SIG-M5 (cell line): Measurements from ENCODE around the gene TRAPPC2L.
"Not testable (repeated sequence)": the region's sequence is repeated elsewhere in the genome, so short reads cannot be mapped to it uniquely, and the experiment has no call there.

Experiments
- DNase-seq: peaks from one replicate; lab custom pipeline; 2025; lab: John Stamatoyannopoulos, UW

Gene TRAPPC2L

GRCh38 chr16:88893127-88893968 lies 36.4 kb downstream of the TRAPPC2L start:
- DNase-seq = no peak

- DNase-seq = not testable (repeated sequence)
Measured at GRCh38 chr16:88894266-88894665, 37.3 kb downstream of the TRAPPC2L start.

- no peak for DNase-seq
Measured at GRCh38 chr16:88894681-88895300, 37.9 kb downstream of the TRAPPC2L start.

DNA sequence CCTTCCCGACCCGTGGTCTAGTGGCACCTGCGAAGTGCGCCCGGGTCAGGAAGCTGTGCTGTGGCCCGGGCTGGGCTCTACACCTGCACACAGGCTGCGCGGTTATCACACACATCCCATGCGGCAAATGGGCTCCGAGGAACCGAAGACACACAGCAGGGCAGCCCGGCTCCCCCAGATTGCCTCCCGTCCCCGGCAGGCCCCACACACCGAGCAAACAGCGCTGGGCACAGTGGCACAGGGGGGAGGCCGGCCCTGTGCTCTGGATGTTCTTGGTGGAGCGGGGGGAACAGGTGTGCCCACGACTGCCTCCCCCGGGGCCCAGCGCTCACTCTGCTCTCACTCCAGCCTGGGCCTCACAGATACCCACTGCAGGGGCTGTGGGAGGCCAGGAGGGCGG lies 38.4 kb downstream of the TRAPPC2L start:
- no peak for DNase-seq

GRCh38 chr16:88896238-88897070 lies 39.5 kb downstream of the TRAPPC2L start:
- no peak for DNase-seq

DNA sequence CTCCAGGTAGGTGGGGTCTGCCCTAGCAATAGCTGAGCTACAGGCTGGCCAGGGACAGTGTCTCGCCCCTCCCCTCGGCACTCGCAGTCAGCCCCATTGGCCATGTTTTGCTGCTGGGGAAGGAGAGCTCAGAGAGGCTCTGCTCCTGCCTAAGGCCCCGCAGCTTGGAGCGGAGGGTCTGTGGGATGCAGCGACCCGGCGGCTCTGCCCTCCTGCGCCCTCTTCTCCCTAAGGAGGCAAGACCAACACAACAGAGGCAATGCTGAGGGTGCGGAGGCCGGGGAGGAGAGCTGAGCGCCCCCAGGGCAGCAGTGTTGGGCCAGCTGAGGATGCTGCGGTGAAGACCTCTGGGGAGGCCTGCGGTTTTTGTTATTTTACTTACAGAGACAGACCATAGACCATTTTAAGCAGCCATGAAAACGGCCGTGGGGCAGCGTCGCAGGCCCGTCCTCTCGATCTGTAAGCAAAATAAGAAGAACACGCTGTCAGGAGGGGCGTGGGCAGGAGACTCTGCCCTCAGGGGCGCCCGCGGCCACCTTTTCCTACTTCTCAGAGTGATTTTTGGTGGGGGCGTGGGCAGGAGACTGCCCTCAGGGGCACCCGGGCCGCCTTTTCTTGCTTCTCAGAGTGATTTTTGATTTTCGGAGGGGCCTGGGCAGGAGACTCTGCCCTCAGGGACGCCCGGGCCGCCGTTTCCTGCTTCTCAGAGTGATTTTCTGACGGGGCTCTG lies 40.9 kb downstream of the TRAPPC2L start:
- no peak for DNase-seq

DNA sequence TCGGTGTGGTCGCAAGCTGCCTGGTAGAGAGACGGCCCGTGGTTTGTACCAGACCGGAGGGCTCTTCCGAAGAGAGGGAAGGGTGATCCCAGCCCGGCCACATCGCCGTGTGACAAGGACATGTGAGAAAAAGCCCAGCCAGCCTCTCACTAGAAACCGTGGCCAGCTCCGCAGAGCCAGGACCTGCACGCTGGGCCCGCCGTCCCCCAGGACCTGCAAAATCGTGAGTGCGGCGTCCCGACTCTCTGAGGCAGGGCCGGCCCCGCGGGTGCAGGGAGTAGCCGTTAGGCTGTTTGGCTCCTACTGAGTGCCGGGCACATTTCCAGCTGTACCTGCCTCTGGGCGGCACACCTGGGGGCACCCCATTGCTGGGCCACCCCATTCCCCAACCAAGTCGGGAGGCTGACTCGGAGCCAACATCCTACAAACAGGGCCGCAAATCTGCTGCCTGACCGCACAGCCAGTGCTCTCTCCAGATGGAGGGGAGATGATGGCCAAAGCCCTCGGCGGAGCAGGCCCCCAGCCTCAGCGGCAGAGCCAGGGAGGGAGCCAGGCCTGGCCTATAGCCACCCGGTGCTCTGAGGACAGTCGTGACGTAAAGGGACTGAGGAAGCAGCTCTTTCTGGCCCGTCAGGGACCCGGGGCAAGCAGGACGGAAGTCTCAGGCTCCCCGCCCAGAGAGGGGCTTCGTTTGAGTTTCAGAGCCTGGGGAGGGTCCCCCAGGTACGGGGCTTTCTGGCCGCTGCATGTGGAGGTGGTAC lies 43.2 kb downstream of the TRAPPC2L start:
- no peak for DNase-seq

DNA sequence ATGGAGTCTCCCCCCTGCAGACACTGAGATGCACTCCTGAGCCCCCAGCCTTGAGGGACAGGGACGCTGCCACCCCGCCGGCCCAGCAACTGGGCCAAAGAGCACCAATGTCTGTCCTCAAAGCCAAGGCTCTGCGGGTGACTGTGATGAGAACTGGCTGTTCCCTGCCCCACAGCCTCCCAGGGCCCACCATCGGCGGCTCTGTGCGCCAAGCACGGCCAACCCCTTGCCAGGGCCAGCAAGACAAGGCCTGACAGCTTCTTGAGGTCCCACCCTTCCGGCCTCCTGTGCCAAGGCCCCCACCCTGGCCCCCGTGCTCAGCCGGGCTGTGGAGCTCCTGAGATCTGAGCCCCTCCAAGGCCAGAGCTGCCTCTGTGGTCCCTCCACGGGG lies 43.7 kb downstream of the TRAPPC2L start:
- DNase-seq = no peak

GRCh38 chr16:88901718-88902337 lies 44.9 kb downstream of the TRAPPC2L start:
- DNase-seq = no peak

- no peak for DNase-seq
Measured at GRCh38 chr16:88902744-88903143, 45.8 kb downstream of the TRAPPC2L start.

DNA sequence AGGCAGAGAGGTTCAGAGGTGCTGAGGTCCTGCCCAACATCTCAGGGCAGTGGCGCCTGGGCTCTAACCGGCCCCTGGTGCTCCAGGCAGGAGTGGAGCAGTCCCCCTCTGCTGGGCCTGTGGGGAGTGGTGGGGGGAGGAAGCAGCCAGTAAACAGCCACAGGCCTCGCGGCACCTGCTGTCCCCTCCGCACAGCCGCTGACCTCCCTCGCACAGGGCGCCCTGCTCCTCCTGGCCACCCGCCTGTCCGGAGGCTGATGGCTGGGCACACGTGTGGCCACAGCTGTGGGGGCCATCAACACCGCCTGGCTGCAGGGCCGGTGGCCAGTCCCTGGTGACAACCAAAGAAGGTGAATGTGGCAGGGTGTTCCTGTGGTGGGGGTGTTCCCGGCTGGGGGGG lies 46.3 kb downstream of the TRAPPC2L start:
- DNase-seq = no peak

- DNase-seq = no peak
Measured at GRCh38 chr16:88904676-88905365, 47.9 kb downstream of the TRAPPC2L start.

GRCh38 chr16:88905563-88905962 lies 48.6 kb downstream of the TRAPPC2L start:
- no peak for DNase-seq

- DNase-seq = no peak
Measured at GRCh38 chr16:88906020-88906419, 49.1 kb downstream of the TRAPPC2L start.

- DNase-seq = no peak
Measured at GRCh38 chr16:88906535-88907105, 49.7 kb downstream of the TRAPPC2L start.

DNA sequence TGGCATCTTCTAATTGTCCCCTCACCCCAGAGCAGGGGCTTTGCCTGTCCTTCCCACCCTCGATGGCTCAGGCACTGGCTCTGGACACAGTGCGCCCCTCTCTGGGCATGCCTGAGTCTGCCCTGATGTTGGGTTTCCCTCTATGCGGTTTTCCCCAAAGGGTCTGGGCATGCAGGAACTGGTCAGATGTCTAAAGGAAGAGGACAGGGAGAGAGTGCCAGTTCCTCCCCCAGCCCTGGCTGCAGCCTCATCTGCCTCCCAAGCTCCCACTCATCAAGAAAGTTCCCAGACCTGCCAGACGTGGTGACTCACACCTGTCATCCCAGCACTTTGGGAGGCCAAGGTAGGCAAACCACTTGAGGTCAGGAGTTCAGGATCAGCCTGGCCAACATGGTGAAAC lies 50.8 kb downstream of the TRAPPC2L start:
- no peak for DNase-seq

DNA sequence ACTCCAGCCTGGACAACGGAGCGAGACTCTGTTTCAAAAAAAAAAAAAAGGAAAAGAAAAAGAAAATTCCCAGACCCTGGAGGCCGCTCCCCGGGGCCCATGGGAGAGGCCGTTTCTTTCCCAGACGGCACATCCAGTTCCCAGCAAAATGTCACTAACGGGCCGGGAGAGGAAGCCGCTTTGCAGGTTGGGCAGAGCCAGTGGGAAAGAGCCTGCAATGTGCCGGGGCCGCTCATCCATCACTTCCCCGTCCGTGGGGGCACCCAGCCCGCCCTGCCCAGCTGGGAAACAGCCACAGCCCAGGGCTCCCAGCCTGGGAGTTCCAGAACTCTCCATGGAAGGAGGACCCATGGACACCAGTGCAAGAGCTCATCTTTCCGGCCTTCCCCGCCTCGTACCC lies 51.4 kb downstream of the TRAPPC2L start:
- DNase-seq = no peak

GRCh38 chr16:88909431-88910210 lies 52.7 kb downstream of the TRAPPC2L start:
- no peak for DNase-seq
